ENCODE data around the gene SIN3B.

Gene SIN3B

DNA sequence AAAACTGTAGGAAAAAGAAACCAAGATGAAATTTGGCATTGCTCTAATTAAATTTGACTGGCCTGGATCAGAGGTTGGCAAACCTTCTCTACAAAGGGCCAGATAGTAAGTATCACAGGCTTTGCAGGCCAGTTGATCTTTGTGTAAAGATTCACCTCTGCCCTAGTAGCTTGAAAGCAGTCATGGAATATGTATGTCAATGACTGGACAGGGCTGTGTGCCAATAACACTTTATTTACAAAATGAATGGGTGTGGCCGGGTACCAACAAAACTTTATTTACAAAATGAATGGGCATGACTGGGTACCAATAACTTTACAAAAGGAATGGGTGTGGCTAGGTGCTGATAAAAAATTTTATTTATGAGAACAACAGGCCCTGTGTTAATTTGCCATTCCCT, 20.0 kb downstream of the SIN3B start:
- DNase-seq (ENCODE audit: low read depth, low spot score), result no peak
- ChIA-PET CTCF (interaction anchor here (1.2 to 1.3 kb wide), 2 partner anchors 13 to 24 kb away, joined by 3 to 4 read pairs; no protein-coding TSS in a partner anchor), POLR2A (no interaction called here)
- no peak for TF ChIP-seq CTCF (IDR thresholded peaks at IDR 0.05; ENCODE audit: insufficient read depth, low read length, missing control alignments)
- H3K4me3 ChIP-seq (ENCODE audit: low read depth, low read length), result no peak overlapping the region

DNA sequence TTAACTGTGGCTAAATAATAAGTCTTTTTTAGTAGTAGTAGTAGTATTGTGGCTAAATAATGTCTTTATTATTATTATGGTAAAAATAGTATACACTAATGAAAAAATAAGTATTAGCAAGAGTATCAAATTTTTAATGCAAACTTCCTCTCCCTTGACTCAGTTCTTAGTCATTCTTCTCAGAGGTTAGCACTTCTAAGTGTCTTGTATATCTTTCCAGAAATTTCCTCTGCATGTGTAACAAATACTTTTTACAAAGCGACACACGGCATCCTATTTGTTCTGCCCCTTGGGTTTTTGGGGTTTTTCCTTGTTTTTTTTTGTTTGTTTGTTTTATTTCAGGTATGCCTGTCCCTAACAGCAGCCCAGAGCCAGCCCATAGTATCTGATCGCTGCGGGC, 20.9 kb downstream of the SIN3B start:
- no peak for TF ChIP-seq CTCF (IDR thresholded peaks at IDR 0.05; ENCODE audit: insufficient read depth, low read length, missing control alignments)
- POLR2A ChIA-PET, result interaction anchor here (0.6 kb wide), 1 partner anchor 9 kb away, joined by 3 read pairs; no protein-coding TSS in a partner anchor
- DNase-seq (ENCODE audit: low read depth, low spot score), result peak; percentile 19
- H3K4me3 ChIP-seq (ENCODE audit: low read depth, low read length), result no peak overlapping the region
- CTCF ChIA-PET, result interaction anchor here (1.2 to 1.3 kb wide), 2 partner anchors 14 to 25 kb away, joined by 3 to 4 read pairs; no protein-coding TSS in a partner anchor

DNA sequence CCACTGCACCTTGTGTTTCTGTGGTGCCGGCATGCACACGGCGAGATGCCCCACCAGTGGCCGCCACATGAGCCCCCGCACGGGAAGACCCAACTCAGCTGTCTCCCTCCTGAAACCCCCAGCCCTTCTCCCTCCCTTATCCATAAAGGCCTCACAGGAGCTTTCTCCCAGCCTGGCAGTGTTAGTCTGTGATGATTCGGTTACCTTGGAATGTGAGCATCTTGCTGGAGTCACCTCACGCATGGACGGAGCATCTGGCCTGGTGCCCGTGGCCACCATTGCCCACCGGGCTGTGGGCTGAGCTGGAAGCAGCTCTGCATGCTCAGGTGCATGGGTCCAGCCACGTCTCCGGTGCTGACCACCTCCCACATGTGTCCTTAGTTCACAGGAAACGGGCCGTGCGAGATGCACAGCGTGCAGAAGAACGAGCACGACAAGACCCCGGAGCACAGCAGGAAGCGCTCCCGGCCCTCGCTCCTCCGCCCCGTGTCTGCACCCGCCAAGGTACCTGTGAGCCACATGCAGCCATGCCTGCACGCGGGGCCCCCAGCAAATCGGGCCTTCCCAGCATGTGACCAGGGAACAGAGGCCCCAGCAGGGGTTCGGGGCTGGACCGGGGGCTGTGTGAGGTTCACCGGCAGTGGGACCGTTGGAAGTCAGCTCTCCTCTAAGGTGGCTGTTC, 22.0 kb downstream of the SIN3B start:
- CTCF ChIA-PET, result no interaction called here
- no peak for TF ChIP-seq CTCF (IDR thresholded peaks at IDR 0.05; ENCODE audit: insufficient read depth, low read length, missing control alignments)
- DNase-seq (ENCODE audit: low read depth, low spot score), result no peak

GRCh38 chr19:16853066-16853465, 23.9 kb downstream of the SIN3B start:
- TF ChIP-seq CTCF (IDR thresholded peaks at IDR 0.05; ENCODE audit: insufficient read depth, low read length, missing control alignments), result no peak
- DNase-seq (ENCODE audit: low read depth, low spot score), result no peak
- no peak overlapping the region for H3K4me3 ChIP-seq (ENCODE audit: low read depth, low read length)
- CTCF ChIA-PET, result no interaction called here
- POLR2A ChIA-PET, result no interaction called here

More for the DNA sequence above, 22.0 kb downstream of the SIN3B start:
- POLR2A ChIA-PET, result no interaction called here
- H3K4me3 ChIP-seq (ENCODE audit: low read depth, low read length), result no peak overlapping the region

DNA sequence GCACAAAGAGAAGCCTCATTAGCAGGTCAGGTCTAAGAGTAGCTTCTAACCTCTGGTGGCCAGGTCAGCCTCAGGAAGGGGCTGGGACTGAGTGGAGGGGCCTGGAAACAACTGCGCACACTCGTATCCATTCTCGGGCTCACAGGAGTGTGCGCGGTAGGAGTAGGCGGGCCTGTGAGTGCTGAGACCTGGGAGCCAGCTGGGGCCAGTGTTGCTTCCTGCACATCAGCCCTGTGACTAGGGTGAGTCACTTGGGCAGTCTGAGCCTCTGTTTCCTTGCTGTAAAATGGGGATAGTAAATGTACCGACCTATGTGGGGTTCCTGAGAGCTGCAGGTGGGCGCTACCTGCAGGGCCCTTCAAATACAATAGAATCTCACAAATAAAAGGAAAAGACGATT, 26.9 kb downstream of the SIN3B start:
- ChIA-PET POLR2A (no interaction called here), CTCF (no interaction called here)
- TF ChIP-seq CTCF (IDR thresholded peaks at IDR 0.05; ENCODE audit: insufficient read depth, low read length, missing control alignments), result no peak
- DNase-seq (ENCODE audit: low read depth, low spot score), result no peak
- H3K4me3 ChIP-seq (ENCODE audit: low read depth, low read length), result no peak overlapping the region

- no peak overlapping the region for H3K4me3 ChIP-seq (ENCODE audit: low read depth, low read length)
- ChIA-PET POLR2A (no interaction called here), CTCF (no interaction called here)
- no peak for TF ChIP-seq CTCF (IDR thresholded peaks at IDR 0.05; ENCODE audit: insufficient read depth, low read length, missing control alignments)
- DNase-seq (ENCODE audit: low read depth, low spot score), result no peak
These were observed 30.4 kb downstream of the SIN3B start for GRCh38 chr19:16859626-16860025.
